ENCODE results near the gene ENTPD6. TPM values are rescaled to one million over a fixed set of nuclear protein-coding genes. Genes with fewer than 3 reads are reported as not detected.

ENTPD6 gene
- total RNA-seq, 2 donors from 2014 or later: 77.1 to 93.6 TPM

DNA sequence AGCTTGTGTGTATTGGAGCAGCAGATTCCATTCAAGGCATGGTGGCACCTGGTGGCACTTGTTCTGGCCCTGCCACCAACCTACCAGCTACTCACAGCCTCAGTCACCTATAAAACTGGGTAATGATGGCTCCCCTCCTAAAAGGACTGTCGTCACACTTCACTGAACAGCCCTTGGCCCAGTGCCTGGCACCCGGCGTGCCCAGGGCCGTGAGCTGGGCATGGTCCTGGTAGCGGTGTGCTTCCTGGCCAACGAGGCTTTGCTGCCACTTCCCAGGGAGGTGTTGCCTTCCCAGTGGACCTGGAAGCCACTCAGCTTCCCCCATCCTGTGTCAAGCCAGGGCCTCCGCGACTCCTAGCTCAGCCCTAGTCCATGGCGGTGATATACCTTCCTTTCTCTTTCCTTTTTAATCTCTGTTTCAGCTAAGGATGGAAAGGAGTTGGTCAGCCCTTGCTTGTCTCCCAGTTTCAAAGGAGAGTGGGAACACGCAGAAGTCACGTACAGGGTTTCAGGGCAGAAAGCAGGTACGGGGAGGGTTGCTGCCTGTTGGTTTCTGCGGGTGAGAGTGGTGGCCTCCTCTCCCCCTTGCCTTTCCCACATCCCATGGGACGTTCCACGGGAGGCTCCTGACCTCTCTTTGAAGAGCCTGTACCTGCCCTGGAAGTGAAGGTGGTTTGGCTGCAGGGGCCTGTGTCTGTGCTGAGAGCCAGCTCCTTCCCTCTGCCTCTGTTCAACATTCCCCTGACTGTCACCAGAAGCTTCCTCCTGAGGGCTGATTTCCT is 25.5 kb downstream of the ENTPD6 start:
- TF ChIP-seq, protein P1, sequence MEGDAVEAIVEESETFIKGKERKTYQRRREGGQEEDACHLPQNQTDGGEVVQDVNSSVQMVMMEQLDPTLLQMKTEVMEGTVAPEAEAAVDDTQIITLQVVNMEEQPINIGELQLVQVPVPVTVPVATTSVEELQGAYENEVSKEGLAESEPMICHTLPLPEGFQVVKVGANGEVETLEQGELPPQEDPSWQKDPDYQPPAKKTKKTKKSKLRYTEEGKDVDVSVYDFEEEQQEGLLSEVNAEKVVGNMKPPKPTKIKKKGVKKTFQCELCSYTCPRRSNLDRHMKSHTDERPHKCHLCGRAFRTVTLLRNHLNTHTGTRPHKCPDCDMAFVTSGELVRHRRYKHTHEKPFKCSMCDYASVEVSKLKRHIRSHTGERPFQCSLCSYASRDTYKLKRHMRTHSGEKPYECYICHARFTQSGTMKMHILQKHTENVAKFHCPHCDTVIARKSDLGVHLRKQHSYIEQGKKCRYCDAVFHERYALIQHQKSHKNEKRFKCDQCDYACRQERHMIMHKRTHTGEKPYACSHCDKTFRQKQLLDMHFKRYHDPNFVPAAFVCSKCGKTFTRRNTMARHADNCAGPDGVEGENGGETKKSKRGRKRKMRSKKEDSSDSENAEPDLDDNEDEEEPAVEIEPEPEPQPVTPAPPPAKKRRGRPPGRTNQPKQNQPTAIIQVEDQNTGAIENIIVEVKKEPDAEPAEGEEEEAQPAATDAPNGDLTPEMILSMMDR (conservative IDR thresholded peaks at IDR 0.05): no peak

DNA sequence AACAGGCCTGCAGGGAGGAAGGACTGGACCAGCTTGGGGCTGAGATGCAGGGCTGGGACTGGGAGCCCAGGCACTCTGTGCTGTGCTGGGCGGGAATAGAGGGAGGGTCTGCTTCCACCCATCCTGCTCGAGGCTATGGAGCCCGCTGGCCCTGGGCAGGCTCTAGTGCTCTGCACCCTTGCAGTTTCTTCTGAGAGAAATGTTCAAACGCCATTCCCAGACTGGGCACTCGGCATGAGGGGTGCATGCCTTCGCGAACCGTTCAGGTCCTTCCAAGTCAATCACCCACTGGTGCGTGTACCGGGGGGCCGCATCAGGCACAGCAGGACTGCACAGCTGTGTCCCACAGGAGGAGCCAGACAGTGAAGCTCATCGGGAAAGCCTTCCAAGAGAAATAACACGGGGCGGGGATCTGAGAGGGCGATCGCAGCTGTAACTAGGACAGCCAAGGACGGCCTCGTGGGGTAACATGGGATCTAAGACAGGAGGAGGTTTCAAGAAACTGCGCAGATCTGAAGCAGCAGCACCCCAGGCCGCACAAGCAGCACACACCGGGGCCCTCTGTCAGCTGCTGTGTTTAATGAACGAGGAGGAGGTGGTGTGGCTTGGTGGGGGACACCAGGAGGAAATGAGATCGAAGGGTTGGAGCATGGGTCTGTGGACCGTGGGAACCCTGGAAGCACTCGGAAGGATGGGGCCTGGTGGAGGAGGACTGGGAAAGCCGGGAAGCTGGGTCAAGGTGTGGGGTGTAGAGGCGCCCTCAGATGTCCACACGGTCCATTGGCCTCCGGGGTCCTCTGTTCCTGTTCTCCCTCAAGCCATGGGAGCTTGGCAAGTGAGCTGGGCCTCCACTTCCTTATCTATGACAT is 26.3 kb downstream of the ENTPD6 start:
- Mint-ChIP-seq H3K27me3 (ENCODE audit: insufficient read depth) (no peaks in the 10 kb centered on the region), H3K9me3 (no peaks in the 10 kb centered on the region), H3K4me3 (no peak overlapping the region), H3K36me3 (ENCODE audit: low read depth) (peaks cover 29% of the 10 kb centered on the region), H3K27ac (peak overlapping the region; percentile 89), H3K4me1 (peaks cover 17% of the 10 kb centered on the region)
- H3K9me3 ChIP-seq (ENCODE audit: control insufficient read depth, low read length): no peaks in the 10 kb centered on the region
- TF ChIP-seq, protein P1 (conservative IDR thresholded peaks at IDR 0.05): no peak
- 93 to 94% methylated on average over 11 to 29 of the region's 29 CpGs for WGBS, 2 experiments (ENCODE audit: insufficient coverage in 1 of 2, insufficient read length in 1 of 2)
- H3K36me3 ChIP-seq (ENCODE audit: control insufficient read depth, insufficient read depth, low read length): peaks cover 34% of the 10 kb centered on the region
- peak; percentile 45 for DNase-seq
- H3K27ac ChIP-seq (ENCODE audit: low read depth, low read length): no peak overlapping the region
- no peaks in the 10 kb centered on the region for H3K27me3 ChIP-seq (ENCODE audit: control insufficient read depth, insufficient read depth, low read length, poor library complexity, severe bottlenecking)
- no peak overlapping the region for H3K4me3 ChIP-seq (ENCODE audit: low read length)
- H3K4me1 ChIP-seq (ENCODE audit: control insufficient read depth, insufficient read depth, low read length): peaks cover 14% of the 10 kb centered on the region
- H3K9ac ChIP-seq (ENCODE audit: extremely low read depth, low read length, poor library complexity, severe bottlenecking): no peak overlapping the region

More for the DNA sequence above, 25.5 kb downstream of the ENTPD6 start:
- H3K4me1 Mint-ChIP-seq: peaks cover 17% of the 10 kb centered on the region
- Histone ChIP-seq H3K27ac (ENCODE audit: low read depth, low read length) (no peak overlapping the region), H3K4me1 (ENCODE audit: control insufficient read depth, insufficient read depth, low read length) (peaks cover 14% of the 10 kb centered on the region), H3K36me3 (ENCODE audit: control insufficient read depth, insufficient read depth, low read length) (peaks cover 38% of the 10 kb centered on the region), H3K9ac (ENCODE audit: extremely low read depth, low read length, poor library complexity, severe bottlenecking) (no peak overlapping the region), H3K9me3 (ENCODE audit: control insufficient read depth, low read length) (no peaks in the 10 kb centered on the region), H3K27me3 (ENCODE audit: control insufficient read depth, insufficient read depth, low read length, poor library complexity, severe bottlenecking) (no peaks in the 10 kb centered on the region), H3K4me3 (ENCODE audit: low read length) (no peak overlapping the region)
- no peaks in the 10 kb centered on the region for H3K9me3 Mint-ChIP-seq
- peaks cover 26% of the 10 kb centered on the region for H3K36me3 Mint-ChIP-seq (ENCODE audit: low read depth)
- 95% methylated on average over 10 to 15 of the region's 15 CpGs for WGBS, 2 experiments (ENCODE audit: insufficient coverage in 1 of 2, insufficient read length in 1 of 2)
- no peak overlapping the region for H3K4me3 Mint-ChIP-seq
- DNase-seq: peak; percentile 37
- H3K27me3 Mint-ChIP-seq (ENCODE audit: insufficient read depth): no peaks in the 10 kb centered on the region
- H3K27ac Mint-ChIP-seq: no peak overlapping the region

DNA sequence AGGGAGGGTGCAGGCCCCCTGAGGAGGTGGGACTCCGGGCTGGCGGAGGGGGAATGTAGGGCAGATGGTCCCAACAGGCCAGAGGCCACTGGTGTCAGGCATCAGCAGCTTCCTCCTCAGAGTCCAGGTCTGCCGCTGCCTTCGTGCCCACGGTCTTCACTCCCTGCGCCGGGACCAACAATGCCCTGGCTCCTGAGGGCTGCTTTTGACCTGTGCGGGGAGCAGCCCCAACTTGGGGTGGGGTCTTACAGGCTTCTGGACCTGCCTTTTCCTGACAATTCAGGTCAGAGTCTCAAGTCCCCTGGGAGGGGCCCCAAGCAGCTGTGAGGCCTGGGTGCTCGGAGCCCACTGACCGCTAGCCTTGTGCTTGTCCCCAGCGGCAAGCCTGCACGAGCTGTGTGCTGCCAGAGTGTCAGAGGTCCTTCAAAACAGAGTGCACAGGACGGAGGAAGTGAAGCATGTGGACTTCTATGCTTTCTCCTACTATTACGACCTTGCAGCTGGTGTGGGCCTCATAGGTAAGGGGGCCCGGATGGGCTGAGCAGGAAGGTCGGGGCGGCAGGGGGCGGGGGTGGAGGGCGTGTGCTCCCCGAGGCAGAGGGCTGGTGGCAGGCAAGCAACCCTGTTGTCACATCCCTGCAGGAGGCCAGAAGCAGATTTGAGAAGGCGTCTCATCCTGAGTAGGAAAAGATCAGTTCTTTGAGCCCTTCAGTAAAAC is 27.1 kb downstream of the ENTPD6 start:
- H3K9me3 Mint-ChIP-seq: no peaks in the 10 kb centered on the region
- Histone ChIP-seq H3K36me3 (ENCODE audit: control insufficient read depth, insufficient read depth, low read length) (peaks cover 28% of the 10 kb centered on the region), H3K9ac (ENCODE audit: extremely low read depth, low read length, poor library complexity, severe bottlenecking) (peak overlapping the region; percentile 63), H3K27ac (ENCODE audit: low read depth, low read length) (peak overlapping the region; percentile 40), H3K9me3 (ENCODE audit: control insufficient read depth, low read length) (no peaks in the 10 kb centered on the region), H3K4me3 (ENCODE audit: low read length) (no peak overlapping the region), H3K4me1 (ENCODE audit: control insufficient read depth, insufficient read depth, low read length) (peaks cover 14% of the 10 kb centered on the region), H3K27me3 (ENCODE audit: control insufficient read depth, insufficient read depth, low read length, poor library complexity, severe bottlenecking) (no peaks in the 10 kb centered on the region)
- WGBS, 2 experiments (ENCODE audit: insufficient coverage in 1 of 2, insufficient read length in 1 of 2): 78 to 79% methylated on average over 15 to 21 of the region's 21 CpGs
- peak; percentile 46 for DNase-seq
- H3K27me3 Mint-ChIP-seq (ENCODE audit: insufficient read depth): no peaks in the 10 kb centered on the region
- peak overlapping the region; percentile 97 for H3K27ac Mint-ChIP-seq
- TF ChIP-seq, protein P1 (conservative IDR thresholded peaks at IDR 0.05): no peak
- H3K4me3 Mint-ChIP-seq: peak overlapping the region; percentile 37
- H3K36me3 Mint-ChIP-seq (ENCODE audit: low read depth): peaks cover 23% of the 10 kb centered on the region
- H3K4me1 Mint-ChIP-seq: peaks cover 17% of the 10 kb centered on the region

Data from endodermal cell (in vitro differentiated cells).